Kidney epithelial cell (primary cell): Measurements from ENCODE around the gene SLC8A1. TPM values are rescaled to one million over a fixed set of nuclear protein-coding genes. Genes with fewer than 3 reads are reported as not detected.

Experiments
- DNase-seq: peaks from one replicate; pipeline ENCODE4 v3.0.0-alpha.2; 2010; ENCODE audit warnings: low read depth
- H3K27me3 ChIP-seq: 2 replicates; pipeline ENCODE4 v1.6.0; 2011; ENCODE audit warnings: low read length; ENCODE audit not compliant: control insufficient read depth, insufficient read depth
- H3K36me3 ChIP-seq: 2 replicates; pipeline ENCODE4 v1.5.1; 2011; ENCODE audit warnings: low read length; ENCODE audit not compliant: control insufficient read depth, insufficient read depth
- H3K4me3 ChIP-seq: 2 replicates; pipeline ENCODE4 v1.5.1; 2011; ENCODE audit warnings: low read depth, mild to moderate bottlenecking, control low read depth, low read length
- total RNA-seq: library from RNA; depleted of rRNA; stranded (reverse); fragments of >200 nt; gene quantifications from 2 replicates; pipeline ENCODE4 v1.2.3, GENCODE V29; 2015
- TF ChIP-seq, protein P1 (sequence below): IDR thresholded peaks from 2 replicates; pipeline ENCODE4 v1.5.1; 2011; ENCODE audit warnings: mild to moderate bottlenecking, moderate library complexity, low read length, control low read depth, inconsistent platforms; ENCODE audit not compliant: insufficient read depth, poor library complexity, severe bottlenecking

SLC8A1 gene
- total RNA-seq, 1 donor from 2014 or later: 3.2 TPM

DNA sequence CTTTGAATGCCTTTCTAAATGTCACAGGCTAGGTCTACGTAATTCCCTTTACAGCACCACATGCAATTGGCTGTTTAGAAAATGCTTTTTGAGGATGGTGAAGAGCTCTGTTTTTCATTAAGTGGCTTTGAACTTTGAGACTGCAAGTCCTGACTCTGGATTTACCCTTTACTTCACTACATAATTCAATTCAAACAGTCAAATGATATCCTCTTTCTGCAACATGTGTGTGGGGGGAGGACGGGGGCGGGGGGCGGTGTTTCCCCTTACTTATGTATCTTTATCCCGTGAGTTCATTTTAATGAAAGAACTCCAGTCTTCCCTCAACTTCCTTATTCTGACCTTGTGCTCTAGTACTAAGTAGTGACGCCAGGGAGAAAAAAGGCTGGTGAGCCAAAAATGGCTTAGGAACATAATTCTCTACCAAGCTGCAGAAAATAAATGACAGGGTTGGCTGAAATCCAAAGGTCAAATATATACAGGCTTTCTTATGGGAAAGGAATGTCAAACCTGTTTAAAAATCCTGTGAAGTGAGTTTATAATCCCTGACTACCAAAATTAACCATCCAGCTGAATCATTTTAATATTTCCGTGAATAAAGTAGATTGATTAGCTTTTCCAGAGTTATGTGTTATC lies 119.6 kb downstream of the SLC8A1 start:
- peak; percentile 45 for DNase-seq
- H3K36me3 ChIP-seq: no peaks in the 10 kb centered on the region
- H3K27me3 ChIP-seq: no peaks in the 10 kb centered on the region
- no peak overlapping the region for H3K4me3 ChIP-seq
- TF ChIP-seq, protein P1, sequence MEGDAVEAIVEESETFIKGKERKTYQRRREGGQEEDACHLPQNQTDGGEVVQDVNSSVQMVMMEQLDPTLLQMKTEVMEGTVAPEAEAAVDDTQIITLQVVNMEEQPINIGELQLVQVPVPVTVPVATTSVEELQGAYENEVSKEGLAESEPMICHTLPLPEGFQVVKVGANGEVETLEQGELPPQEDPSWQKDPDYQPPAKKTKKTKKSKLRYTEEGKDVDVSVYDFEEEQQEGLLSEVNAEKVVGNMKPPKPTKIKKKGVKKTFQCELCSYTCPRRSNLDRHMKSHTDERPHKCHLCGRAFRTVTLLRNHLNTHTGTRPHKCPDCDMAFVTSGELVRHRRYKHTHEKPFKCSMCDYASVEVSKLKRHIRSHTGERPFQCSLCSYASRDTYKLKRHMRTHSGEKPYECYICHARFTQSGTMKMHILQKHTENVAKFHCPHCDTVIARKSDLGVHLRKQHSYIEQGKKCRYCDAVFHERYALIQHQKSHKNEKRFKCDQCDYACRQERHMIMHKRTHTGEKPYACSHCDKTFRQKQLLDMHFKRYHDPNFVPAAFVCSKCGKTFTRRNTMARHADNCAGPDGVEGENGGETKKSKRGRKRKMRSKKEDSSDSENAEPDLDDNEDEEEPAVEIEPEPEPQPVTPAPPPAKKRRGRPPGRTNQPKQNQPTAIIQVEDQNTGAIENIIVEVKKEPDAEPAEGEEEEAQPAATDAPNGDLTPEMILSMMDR: no peak

GRCh38 chr2:40330096-40330495 lies 121.8 kb downstream of the SLC8A1 start:
- no peak for DNase-seq
- TF ChIP-seq, protein P1: no peak
- Histone ChIP-seq H3K27me3 (no peaks in the 10 kb centered on the region), H3K4me3 (no peak overlapping the region), H3K36me3 (no peaks in the 10 kb centered on the region)

- no peak for DNase-seq
- H3K36me3 ChIP-seq: no peaks in the 10 kb centered on the region
- TF ChIP-seq, protein P1: no peak
- H3K4me3 ChIP-seq: no peak overlapping the region
- H3K27me3 ChIP-seq: no peaks in the 10 kb centered on the region
Measured at GRCh38 chr2:40329739-40330030, 122.2 kb downstream of the SLC8A1 start.

- H3K4me3 ChIP-seq: no peak overlapping the region
Measured at GRCh38 chr2:40325116-40325515, 126.8 kb downstream of the SLC8A1 start.

GRCh38 chr2:40324656-40325055 lies 127.2 kb downstream of the SLC8A1 start:
- H3K27me3 ChIP-seq: no peaks in the 10 kb centered on the region
- H3K4me3 ChIP-seq: no peak overlapping the region
- no peak for DNase-seq
- H3K36me3 ChIP-seq: no peaks in the 10 kb centered on the region
- TF ChIP-seq, protein P1: no peak

More at GRCh38 chr2:40325116-40325515, 126.8 kb downstream of the SLC8A1 start:
- no peaks in the 10 kb centered on the region for H3K36me3 ChIP-seq
- H3K27me3 ChIP-seq: no peaks in the 10 kb centered on the region
- TF ChIP-seq, protein P1: no peak
- peak; percentile 50 for DNase-seq

GRCh38 chr2:40321822-40322221 lies 130.1 kb downstream of the SLC8A1 start:
- Histone ChIP-seq H3K27me3 (no peaks in the 10 kb centered on the region), H3K36me3 (no peaks in the 10 kb centered on the region), H3K4me3 (no peak overlapping the region)
- no peak for DNase-seq
- TF ChIP-seq, protein P1: no peak
